Smooth muscle cell (in vitro differentiated cells): ENCODE measurements around the gene SLC41A1. TPM values are rescaled to one million over a fixed set of nuclear protein-coding genes. Genes with fewer than 3 reads are reported as not detected.

Experiments used
- DNase-seq: peaks from one replicate; lab custom pipeline; 2025; ENCODE audit not compliant: unreplicated experiment; lab: John Stamatoyannopoulos, UW
- H2AFZ ChIP-seq: fragments of 200-600 bp; sonication (generic); 2 replicates; pipeline ENCODE4 v1.6.0; 2016; ENCODE audit warnings: antibody characterized with exemption, low read depth, mild to moderate bottlenecking
- H3F3A ChIP-seq: fragments of 200-600 bp; sonication (generic); 2 replicates; pipeline ENCODE4 v1.6.0; 2017; ENCODE audit warnings: antibody characterized with exemption, low read depth
- H3K27ac ChIP-seq: fragments of 200-600 bp; sonication (generic); 2 replicates; pipeline ENCODE4 v1.5.1; 2016; ENCODE audit warnings: low read depth, mild to moderate bottlenecking
- H3K27me3 ChIP-seq: fragments of 200-600 bp; sonication (generic); 2 replicates; pipeline ENCODE4 v1.6.1; 2016; ENCODE audit warnings: low read depth, mild to moderate bottlenecking
- H3K36me3 ChIP-seq: fragments of 200-600 bp; sonication (generic); 2 replicates; pipeline ENCODE4 v1.5.1; 2016; ENCODE audit warnings: low read depth
- H3K4me1 ChIP-seq: fragments of 200-600 bp; sonication (generic); 2 replicates; pipeline ENCODE4 v1.5.1; 2016; ENCODE audit warnings: low read depth
- H3K4me2 ChIP-seq: fragments of 200-600 bp; sonication (generic); 2 replicates; pipeline ENCODE4 v1.6.0; 2016; ENCODE audit warnings: mild to moderate bottlenecking
- H3K4me3 ChIP-seq: fragments of 200-600 bp; sonication (generic); 2 replicates; pipeline ENCODE4 v1.5.1; 2016; ENCODE audit warnings: mild to moderate bottlenecking
- H3K79me2 ChIP-seq: fragments of 200-600 bp; sonication (generic); 2 replicates; pipeline ENCODE4 v1.6.0; 2016; ENCODE audit warnings: low read depth, mild to moderate bottlenecking
- H3K9ac ChIP-seq: fragments of 200-600 bp; sonication (generic); 2 replicates; pipeline ENCODE4 v1.6.0; 2016; ENCODE audit warnings: low read depth
- H3K9me3 ChIP-seq: fragments of 200-600 bp; sonication (generic); replicated peaks from 2 replicates; pipeline ENCODE4 v1.5.1; 2016; ENCODE audit warnings: low read depth
- H4K20me1 ChIP-seq: fragments of 200-600 bp; sonication (generic); 2 replicates; pipeline ENCODE4 v1.6.0; 2016; ENCODE audit warnings: low read depth
- WGBS: methylation state at CpG from one replicate; pipeline ENCODE4 v1.1.7; 2016; ENCODE audit warnings: low lambda C conversion rate; 5-methylcytosine and 5-hydroxymethylcytosine counted together
- polyA plus RNA-seq: library from polyadenylated mRNA; unstranded; fragments of >200 nt; fragmentation: Nextera tagmentation; extraction: Ambion mirVana; gene quantifications from 2 replicates; pipeline ENCODE4 v1.2.1, GENCODE V29; 2016
- total RNA-seq: library from RNA; depleted of rRNA; stranded (reverse); fragments of >200 nt; gene quantifications from 2 replicates; pipeline ENCODE4 v1.2.3, GENCODE V29; 2014
- TF ChIP-seq, protein P1 (sequence below): fragments of 200-600 bp; sonication (generic); IDR thresholded peaks from 2 replicates; pipeline ENCODE4 v1.5.1; 2017; ENCODE audit warnings: borderline replicate concordance, mild to moderate bottlenecking, antibody characterized with exemption; ENCODE audit not compliant: insufficient read depth, poor library complexity, severe bottlenecking

The SLC41A1 gene
- total and polyA plus RNA-seq, 2 experiments from 2014 or later, result 22.3 to 23.2 TPM

DNA sequence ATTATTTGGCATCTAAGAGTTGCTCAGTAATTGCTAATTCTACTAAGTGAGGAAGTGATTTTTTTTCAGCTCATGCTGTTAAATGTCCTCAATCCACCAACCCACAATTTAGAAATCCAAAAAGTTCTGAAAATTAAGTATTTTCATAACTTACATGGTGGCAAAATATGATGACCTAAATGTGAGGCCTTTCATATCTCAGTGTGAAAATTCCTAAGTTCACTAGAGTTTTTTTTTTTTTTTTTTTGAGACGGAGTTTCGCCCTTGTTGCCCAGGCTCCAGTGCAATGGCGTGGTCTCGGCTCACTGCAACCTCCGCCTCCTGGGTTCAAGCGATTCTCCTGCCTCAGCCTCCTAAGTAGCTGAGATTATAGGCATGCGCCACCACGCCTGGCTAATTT is 68.6 kb downstream of the SLC41A1 start:
- no peak for DNase-seq
- no peaks in the 10 kb centered on the region for H3K36me3 ChIP-seq
- H3K4me2 ChIP-seq, result no peak overlapping the region
- H3K79me2 ChIP-seq, result peaks cover 96% of the 10 kb centered on the region
- no peak overlapping the region for H3K27ac ChIP-seq
- no peaks in the 10 kb centered on the region for H3K27me3 ChIP-seq
- no peaks in the 10 kb centered on the region for H3K9me3 ChIP-seq
- TF ChIP-seq, protein P1, sequence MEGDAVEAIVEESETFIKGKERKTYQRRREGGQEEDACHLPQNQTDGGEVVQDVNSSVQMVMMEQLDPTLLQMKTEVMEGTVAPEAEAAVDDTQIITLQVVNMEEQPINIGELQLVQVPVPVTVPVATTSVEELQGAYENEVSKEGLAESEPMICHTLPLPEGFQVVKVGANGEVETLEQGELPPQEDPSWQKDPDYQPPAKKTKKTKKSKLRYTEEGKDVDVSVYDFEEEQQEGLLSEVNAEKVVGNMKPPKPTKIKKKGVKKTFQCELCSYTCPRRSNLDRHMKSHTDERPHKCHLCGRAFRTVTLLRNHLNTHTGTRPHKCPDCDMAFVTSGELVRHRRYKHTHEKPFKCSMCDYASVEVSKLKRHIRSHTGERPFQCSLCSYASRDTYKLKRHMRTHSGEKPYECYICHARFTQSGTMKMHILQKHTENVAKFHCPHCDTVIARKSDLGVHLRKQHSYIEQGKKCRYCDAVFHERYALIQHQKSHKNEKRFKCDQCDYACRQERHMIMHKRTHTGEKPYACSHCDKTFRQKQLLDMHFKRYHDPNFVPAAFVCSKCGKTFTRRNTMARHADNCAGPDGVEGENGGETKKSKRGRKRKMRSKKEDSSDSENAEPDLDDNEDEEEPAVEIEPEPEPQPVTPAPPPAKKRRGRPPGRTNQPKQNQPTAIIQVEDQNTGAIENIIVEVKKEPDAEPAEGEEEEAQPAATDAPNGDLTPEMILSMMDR, result no peak
- H3K4me1 ChIP-seq, result peaks cover 36% of the 10 kb centered on the region
- H3K9ac ChIP-seq, result no peak overlapping the region
- no peak overlapping the region for H3K4me3 ChIP-seq
- no peak overlapping the region for H2AFZ ChIP-seq
- 95% methylated on average over 7 of the region's 8 CpGs for WGBS
- H3F3A ChIP-seq, result no peaks in the 10 kb centered on the region
- peaks cover 97% of the 10 kb centered on the region for H4K20me1 ChIP-seq

DNA sequence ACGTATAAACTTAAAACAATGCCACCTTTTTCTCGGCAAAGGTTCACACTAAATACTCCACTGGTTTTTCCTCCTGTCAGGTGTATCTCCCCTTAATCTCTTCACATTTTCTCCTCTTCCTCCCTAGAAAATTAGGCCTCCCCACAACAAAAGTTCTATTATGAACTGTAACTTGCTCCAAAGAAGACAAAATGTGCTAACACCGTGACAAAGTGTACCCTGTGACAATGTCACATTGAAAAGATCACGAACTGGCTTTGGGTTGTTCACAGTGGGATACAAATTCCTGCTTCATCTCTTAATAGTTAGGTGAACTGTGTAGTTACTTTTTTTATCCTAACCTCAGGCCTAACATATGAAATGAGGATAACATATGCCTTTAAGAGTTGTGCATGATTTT is 69.0 kb downstream of the SLC41A1 start:
- TF ChIP-seq, protein P1, result no peak
- no peaks in the 10 kb centered on the region for H3F3A ChIP-seq
- H3K79me2 ChIP-seq, result peaks cover 97% of the 10 kb centered on the region
- WGBS, result 44% methylated on average over 4 of the region's 4 CpGs
- H3K4me3 ChIP-seq, result no peak overlapping the region
- no peak for DNase-seq
- H3K27me3 ChIP-seq, result no peaks in the 10 kb centered on the region
- no peaks in the 10 kb centered on the region for H3K36me3 ChIP-seq
- H4K20me1 ChIP-seq, result peaks cover 98% of the 10 kb centered on the region
- no peak overlapping the region for H3K4me2 ChIP-seq
- no peaks in the 10 kb centered on the region for H3K9me3 ChIP-seq
- no peak overlapping the region for H2AFZ ChIP-seq
- H3K4me1 ChIP-seq, result peaks cover 36% of the 10 kb centered on the region
- no peak overlapping the region for H3K9ac ChIP-seq
- H3K27ac ChIP-seq, result no peak overlapping the region

DNA sequence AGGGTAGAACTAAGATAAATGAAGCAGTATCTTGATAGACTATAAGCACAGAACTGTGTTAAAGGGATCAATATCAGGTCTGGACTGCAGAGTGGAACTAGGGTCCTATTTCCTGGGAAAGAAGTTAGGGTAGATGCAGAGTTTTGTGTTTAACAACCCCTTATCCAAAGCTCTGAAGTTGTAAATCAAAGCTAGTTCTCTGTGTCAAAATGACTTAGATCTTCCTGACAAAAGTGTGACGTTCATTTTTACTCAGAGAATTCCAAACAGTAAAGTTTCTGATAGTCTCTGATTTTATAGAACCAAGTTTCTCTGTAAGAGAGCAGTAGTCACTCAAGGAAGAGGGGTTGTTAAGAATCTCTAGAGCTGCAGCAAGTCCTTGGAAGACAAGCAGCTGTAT is 71.3 kb downstream of the SLC41A1 start:
- Histone ChIP-seq H3K36me3 (no peaks in the 10 kb centered on the region), H3K4me2 (no peak overlapping the region), H3K79me2 (peaks cover 97% of the 10 kb centered on the region), H3K27ac (no peak overlapping the region), H3F3A (no peaks in the 10 kb centered on the region), H3K27me3 (no peaks in the 10 kb centered on the region), H3K4me3 (no peak overlapping the region), H2AFZ (no peak overlapping the region), H4K20me1 (peaks cover 98% of the 10 kb centered on the region), H3K4me1 (peaks cover 19% of the 10 kb centered on the region), H3K9ac (no peak overlapping the region), H3K9me3 (no peaks in the 10 kb centered on the region)
- DNase-seq, result no peak
- TF ChIP-seq, protein P1, result no peak
- 34% methylated on average over 1 of the region's 1 CpG for WGBS

DNA sequence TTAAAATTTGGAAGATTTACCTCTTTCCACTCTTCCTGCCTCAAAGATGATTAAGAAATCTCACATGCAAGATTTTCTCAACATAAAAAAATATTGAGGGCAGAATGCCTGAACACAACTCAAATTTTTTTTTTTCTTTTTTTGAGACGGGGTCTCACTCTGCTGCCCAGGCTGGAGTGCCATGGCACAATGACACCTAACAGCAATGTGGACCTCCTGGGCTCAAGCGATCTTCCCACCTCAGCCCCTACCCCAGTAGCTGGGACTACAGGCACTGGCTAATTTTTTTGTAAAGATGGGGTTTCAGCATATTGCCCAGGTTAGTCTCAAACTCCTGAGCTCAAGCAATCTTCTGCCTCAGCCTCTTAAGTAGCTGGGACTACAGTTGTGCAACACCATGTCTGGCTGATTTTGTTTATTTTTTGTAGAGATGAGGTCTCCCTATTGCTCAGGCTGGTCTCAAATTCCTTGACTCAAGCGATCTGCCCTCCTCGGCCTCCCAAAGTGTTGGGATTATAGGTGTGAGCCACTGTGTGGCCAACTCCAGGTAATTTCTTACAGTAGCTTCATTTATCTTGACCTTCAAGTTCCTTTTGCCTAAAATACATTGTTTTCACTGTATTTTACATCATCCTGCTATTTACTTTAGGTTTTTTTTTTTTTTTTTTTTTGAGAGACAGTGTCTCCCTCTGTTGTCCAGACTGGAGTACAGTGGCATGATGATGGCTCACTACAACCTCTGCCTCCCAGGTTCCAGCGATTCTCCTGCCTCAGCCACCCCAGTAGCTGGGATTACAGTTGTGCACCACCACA is 73.4 kb downstream of the SLC41A1 start:
- H3K4me2 ChIP-seq, result peak overlapping the region; percentile 19
- H3K27ac ChIP-seq, result no peak overlapping the region
- H3K9ac ChIP-seq, result no peak overlapping the region
- DNase-seq, result no peak
- H3K27me3 ChIP-seq, result no peaks in the 10 kb centered on the region
- H3K79me2 ChIP-seq, result peaks cover 97% of the 10 kb centered on the region
- H3K9me3 ChIP-seq, result no peaks in the 10 kb centered on the region
- 53% methylated on average over 5 of the region's 5 CpGs for WGBS
- H4K20me1 ChIP-seq, result peaks cover 98% of the 10 kb centered on the region
- TF ChIP-seq, protein P1, result peak; percentile 8
- H3K4me1 ChIP-seq, result peaks cover 9% of the 10 kb centered on the region
- no peak overlapping the region for H2AFZ ChIP-seq
- H3F3A ChIP-seq, result peaks cover 6% of the 10 kb centered on the region
- no peaks in the 10 kb centered on the region for H3K36me3 ChIP-seq
- H3K4me3 ChIP-seq, result no peak overlapping the region
